NB4 (cell line): ENCODE measurements around the gene DPYSL5.
"Not testable (repeated sequence)": the region's sequence is repeated elsewhere in the genome, so short reads cannot be mapped to it uniquely, and the experiment has no call there.

Experiments
- DNase-seq: peaks from one replicate; pipeline ENCODE4 v3.0.0; 2010; ENCODE audit warnings: low read depth
- H3K4me3 ChIP-seq: one replicate; pipeline ENCODE4 v1.5.1; 2011; ENCODE audit warnings: mild to moderate bottlenecking, low read depth, low read length, moderate library complexity
- CTCF ChIP-seq: IDR thresholded peaks from one replicate; pipeline ENCODE4 v1.5.1; 2012; ENCODE audit warnings: low read depth, low read length
- MAX ChIP-seq: IDR thresholded peaks from 2 replicates; pipeline ENCODE4 v1.6.1; 2011; ENCODE audit warnings: low read depth, low read length
- MYC ChIP-seq: IDR thresholded peaks from 2 replicates; pipeline ENCODE4 v1.6.1; 2011; ENCODE audit warnings: low read depth, low read length
- POLR2A ChIP-seq: IDR thresholded peaks from 2 replicates; pipeline ENCODE4 v1.6.1; 2011; ENCODE audit warnings: mild to moderate bottlenecking; ENCODE audit not compliant: insufficient read length; ENCODE audit errors: extremely low read depth

DPYSL5 gene

GRCh38 chr2:26922405-26923188, 74.7 kb downstream of the DPYSL5 start:
- peak; percentile 86 for DNase-seq
- TF ChIP-seq POLR2A (no peak), MYC (no peak; the same call in 1 of the 2 replicates), CTCF (peak; percentile 83), MAX (peak; percentile 75)

GRCh38 chr2:26923189-26923466, 75.2 kb downstream of the DPYSL5 start:
- H3K4me3 ChIP-seq, DNase-seq: not testable (repeated sequence)

More at GRCh38 chr2:26922405-26923188, 74.7 kb downstream of the DPYSL5 start:
- H3K4me3 ChIP-seq = no peak overlapping the region

- TF ChIP-seq CTCF (no peak), POLR2A (no peak), MYC (no peak), MAX (no peak)
- no peak overlapping the region for H3K4me3 ChIP-seq
- DNase-seq = no peak
Observed at GRCh38 chr2:26924731-26925099, 76.8 kb downstream of the DPYSL5 start.

- H3K4me3 ChIP-seq = no peak overlapping the region
- DNase-seq = no peak
- TF ChIP-seq POLR2A (no peak), MYC (no peak), MAX (no peak), CTCF (no peak)
Observed at GRCh38 chr2:26925100-26925791, 77.3 kb downstream of the DPYSL5 start.

- H3K4me3 ChIP-seq = no peak overlapping the region
- no peak for TF ChIP-seq CTCF
- no peak for TF ChIP-seq POLR2A
- no peak for TF ChIP-seq MAX
- TF ChIP-seq MYC = no peak
- no peak for DNase-seq
Observed at GRCh38 chr2:26927221-26927620, 79.3 kb downstream of the DPYSL5 start.

GRCh38 chr2:26932974-26933373, 85.0 kb downstream of the DPYSL5 start:
- no peak for DNase-seq
- no peak overlapping the region for H3K4me3 ChIP-seq
- no peak for TF ChIP-seq MYC
- no peak for TF ChIP-seq CTCF
- no peak for TF ChIP-seq MAX
- no peak for TF ChIP-seq POLR2A
